Astrocyte of the spinal cord (primary cell): ENCODE data around the gene PRDM10.

ENCODE experiments used
- DNase-seq: peaks from one replicate; pipeline ENCODE4 v3.0.0; 2011; ENCODE audit warnings: low read depth, low spot score
- H3K4me3 ChIP-seq: 2 replicates; pipeline ENCODE4 v1.5.1; 2011; ENCODE audit warnings: low read depth, mild to moderate bottlenecking, low read length, moderate library complexity
- in situ Hi-C: cut with HindIII; loops from 2 replicates; pipeline ENCODE4 v1.10.0; 2017; ENCODE audit warnings: low sequenced_read_pairs
- TF ChIP-seq, protein P1 (sequence below): IDR thresholded peaks from 2 replicates; pipeline ENCODE4 v1.5.1; 2012; ENCODE audit warnings: low read depth, mild to moderate bottlenecking, low read length, inconsistent platforms

The PRDM10 gene

DNA sequence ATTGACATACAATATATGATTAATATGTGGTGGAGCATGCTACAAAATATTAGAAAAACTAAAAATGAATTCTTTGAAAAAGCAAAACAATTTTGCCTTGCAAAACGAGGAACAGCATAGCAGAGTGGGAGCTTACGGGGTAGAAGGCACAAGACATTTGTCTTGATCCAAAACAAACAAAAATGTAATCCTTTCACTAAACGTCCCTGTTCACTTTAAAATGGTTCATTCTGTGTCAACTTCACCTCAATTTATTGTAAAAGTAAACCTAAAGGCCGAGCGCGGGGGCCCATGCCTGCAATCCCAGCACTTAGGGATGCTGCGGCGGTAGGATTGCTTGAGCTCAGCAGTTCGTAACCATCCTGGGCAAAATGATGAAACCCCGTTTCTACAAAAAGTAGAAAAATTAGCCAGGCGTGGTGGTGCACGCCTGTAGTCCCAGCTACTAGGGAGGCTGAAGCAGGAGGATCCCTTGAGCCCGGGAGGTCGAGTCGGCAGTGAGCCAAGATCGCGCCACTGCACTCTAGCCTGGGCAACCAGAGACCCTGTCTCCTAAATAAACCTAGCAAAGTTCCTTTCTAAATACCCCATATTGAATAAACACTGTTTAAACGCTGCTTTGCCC lies 2.0 kb downstream of the PRDM10 start:
- no peak for DNase-seq
- peak overlapping the region; percentile 60 for H3K4me3 ChIP-seq
- TF ChIP-seq, protein P1, sequence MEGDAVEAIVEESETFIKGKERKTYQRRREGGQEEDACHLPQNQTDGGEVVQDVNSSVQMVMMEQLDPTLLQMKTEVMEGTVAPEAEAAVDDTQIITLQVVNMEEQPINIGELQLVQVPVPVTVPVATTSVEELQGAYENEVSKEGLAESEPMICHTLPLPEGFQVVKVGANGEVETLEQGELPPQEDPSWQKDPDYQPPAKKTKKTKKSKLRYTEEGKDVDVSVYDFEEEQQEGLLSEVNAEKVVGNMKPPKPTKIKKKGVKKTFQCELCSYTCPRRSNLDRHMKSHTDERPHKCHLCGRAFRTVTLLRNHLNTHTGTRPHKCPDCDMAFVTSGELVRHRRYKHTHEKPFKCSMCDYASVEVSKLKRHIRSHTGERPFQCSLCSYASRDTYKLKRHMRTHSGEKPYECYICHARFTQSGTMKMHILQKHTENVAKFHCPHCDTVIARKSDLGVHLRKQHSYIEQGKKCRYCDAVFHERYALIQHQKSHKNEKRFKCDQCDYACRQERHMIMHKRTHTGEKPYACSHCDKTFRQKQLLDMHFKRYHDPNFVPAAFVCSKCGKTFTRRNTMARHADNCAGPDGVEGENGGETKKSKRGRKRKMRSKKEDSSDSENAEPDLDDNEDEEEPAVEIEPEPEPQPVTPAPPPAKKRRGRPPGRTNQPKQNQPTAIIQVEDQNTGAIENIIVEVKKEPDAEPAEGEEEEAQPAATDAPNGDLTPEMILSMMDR, result no peak
- in situ Hi-C loops, result no loop called here

DNA sequence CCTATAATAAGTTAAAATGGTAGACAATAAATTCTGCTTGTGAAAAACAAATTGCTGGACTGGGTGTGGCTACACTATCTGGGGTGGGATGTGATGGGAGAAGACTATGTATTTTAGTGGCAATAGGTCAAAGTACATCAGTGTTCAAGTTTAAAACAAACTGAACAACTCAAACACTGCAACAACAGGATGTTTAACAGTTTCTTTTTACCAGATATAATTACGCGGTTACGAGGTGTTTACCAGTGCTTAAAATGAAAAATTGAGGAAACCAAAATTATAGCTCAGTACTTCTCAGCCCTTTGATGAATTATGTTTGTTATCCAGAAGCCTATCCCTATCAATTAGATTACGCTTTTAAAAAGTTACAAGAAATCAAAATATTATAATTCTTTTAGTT lies 3.2 kb downstream of the PRDM10 start:
- H3K4me3 ChIP-seq, result no peak overlapping the region
- TF ChIP-seq, protein P1, result no peak
- no peak for DNase-seq
- in situ Hi-C loops, result no loop called here

DNA sequence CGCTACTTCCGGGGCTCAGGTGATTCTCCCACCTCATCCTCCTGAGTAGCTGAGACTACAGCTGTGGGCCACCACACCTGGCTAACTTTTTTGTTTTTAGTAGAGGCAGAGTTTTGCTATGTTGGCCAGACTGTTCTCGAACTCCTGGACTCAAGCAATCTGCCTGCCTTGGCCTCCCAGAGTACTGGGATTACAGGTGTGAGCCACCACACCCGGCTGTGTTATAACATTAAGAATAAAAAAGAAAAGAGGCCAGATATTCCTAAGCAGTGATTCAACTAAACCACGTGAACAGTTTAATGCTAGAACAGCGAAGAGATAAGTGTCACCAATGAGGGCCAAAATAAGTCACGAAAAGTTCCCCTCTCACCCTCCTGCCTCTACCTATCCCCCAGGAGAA lies 3.7 kb downstream of the PRDM10 start:
- H3K4me3 ChIP-seq, result no peak overlapping the region
- DNase-seq, result no peak
- in situ Hi-C loops, result no loop called here
- TF ChIP-seq, protein P1, result no peak

DNA sequence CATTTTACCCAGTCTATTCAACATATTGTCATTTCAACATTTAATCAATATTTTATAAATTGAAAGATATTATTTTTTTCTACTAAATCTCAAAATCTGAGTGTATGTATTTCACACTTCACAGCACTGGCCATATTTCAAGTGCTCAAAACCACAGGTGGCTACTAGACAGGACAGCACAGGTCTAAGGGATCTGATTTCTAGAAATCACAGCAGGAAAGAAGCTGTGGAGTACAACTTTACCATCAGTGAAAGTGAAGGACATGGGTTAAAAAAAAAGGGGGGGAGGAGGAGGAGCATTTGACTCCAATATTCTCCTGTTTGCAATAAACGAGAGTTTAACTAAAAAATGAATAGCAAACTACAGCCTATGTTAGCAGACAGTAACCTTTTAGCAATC lies 4.5 kb downstream of the PRDM10 start:
- in situ Hi-C loops, result no loop called here
- TF ChIP-seq, protein P1, result no peak

DNA sequence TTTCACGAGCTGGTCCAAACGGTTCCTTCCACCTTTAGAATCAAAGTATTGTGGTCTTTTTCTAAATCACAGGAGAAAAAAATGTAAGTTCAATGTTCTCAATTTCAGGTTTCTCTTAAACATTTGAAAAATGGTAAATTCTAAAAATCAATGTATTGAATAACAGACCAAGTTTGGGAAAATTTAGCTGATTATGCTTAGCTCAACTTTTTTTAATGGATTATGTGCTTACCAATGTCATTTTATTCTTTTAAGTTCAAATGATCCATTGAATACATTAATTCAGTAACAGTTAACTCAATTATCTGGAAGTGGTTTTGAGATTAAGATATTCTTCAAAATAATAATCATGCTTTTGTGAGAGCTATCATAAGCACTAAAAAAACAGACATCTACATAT lies 5.1 kb downstream of the PRDM10 start:
- in situ Hi-C loops, result no loop called here
- no peak overlapping the region for H3K4me3 ChIP-seq
- TF ChIP-seq, protein P1, result no peak
- no peak for DNase-seq

More for the DNA sequence above, 4.5 kb downstream of the PRDM10 start:
- H3K4me3 ChIP-seq, result no peak overlapping the region
- no peak for DNase-seq

DNA sequence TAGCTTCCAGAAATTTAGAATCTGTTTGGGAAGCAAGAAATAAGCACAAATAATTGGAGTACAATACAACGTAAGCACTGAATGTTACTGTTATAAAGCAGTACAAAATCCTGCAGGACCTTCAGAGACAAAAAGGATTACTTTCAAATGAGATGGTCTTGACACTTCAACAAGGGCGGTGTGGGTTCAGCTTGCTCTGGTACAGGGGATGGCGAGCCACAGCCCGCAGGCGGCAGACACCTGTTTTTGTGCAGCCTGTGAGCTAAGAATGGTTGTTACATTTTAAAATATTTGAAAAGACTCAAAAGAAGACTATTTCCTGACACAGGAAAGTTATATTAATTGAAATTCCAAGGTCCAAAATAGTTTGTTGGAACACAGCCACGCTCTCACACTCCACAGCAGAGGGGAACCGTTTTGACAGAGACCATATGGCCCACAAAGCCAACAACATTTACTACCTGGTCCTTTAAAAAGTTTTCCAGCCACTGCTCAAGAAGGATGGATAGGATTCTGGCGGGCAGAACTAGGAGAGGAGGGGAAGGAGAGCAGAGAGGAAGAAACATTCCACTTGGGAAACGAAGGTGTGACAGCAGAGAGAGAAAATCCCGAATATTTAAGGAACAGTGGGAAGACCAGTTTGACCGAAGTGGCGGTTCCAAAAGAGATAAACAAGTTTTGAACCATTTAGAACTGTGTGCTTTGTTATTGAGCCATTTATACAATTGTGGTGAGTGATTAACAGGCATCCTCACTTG lies 6.3 kb downstream of the PRDM10 start:
- in situ Hi-C loops, result no loop called here
- no peak overlapping the region for H3K4me3 ChIP-seq
- TF ChIP-seq, protein P1, result no peak
- DNase-seq, result no peak
